Measurements from ENCODE around the gene POLR3GL. TPM values are rescaled to one million over a fixed set of nuclear protein-coding genes. Genes with fewer than 3 reads are reported as not detected.

The POLR3GL gene
- polyA plus RNA-seq, 1 donor (not counting 4 experiments of a cell fraction or from before 2014, with no cell fraction given) = 14.0 TPM

DNA sequence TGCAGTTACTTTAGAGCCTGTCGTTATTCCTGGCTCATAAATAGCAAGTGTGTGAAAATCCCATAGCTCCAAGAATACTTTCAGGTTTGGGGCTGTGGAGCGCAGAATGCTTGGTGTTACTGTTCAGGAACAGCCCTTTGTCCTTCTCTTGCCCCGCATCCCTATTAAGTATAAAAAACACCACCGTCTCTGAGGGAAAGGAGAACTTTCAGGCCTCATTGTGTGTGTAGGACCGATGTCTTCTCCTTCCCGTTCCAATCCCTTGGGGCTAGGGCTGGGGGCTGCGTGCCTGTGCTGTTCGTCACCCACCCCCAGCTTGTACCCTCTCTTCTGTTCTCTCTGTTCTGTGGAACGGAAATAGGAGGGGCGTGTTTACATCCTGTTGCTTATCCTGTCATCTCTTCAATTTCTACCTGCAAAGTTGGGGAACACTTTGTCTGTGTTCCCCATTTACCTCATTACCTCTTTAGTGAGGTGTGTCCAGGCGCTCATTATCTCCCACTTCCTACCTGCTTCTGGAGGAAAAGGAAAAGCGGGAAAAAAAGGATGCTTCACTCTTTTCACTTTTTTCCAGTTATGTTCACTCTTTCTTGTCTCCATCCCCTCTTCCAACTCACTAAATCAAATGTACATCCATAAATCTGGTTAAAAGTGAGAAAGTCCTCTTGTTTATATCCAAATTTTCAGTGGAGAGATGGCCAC, 32.7 kb downstream of the POLR3GL start:
- Histone ChIP-seq H3K4me2 (ENCODE audit: control insufficient read depth, extremely low read depth, insufficient read depth, low read depth, low read length) (peak overlapping the region; percentile 97), H3K4me3 (ENCODE audit: control insufficient read depth in 2 of 3, extremely low read depth in 1 of 3, insufficient read depth in 2 of 3, low read depth in 1 of 3, low read length in 3 of 3) (peak overlapping the region; percentile 57 to 96 (median 93)), H3K79me2 (ENCODE audit: control insufficient read depth, insufficient read depth, low read length) (peaks cover 8% of the 10 kb centered on the region), H3K27ac (ENCODE audit: control insufficient read depth, insufficient read depth, low read length) (peak overlapping the region; percentile 95), H3K9ac (ENCODE audit: control insufficient read depth, extremely low read depth, insufficient read depth, low read length) (peak overlapping the region; percentile 79), H3K4me1 (ENCODE audit: control insufficient read depth, extremely low read depth, insufficient read depth, low read length) (peaks cover 55% of the 10 kb centered on the region), H3K27me3 (ENCODE audit: control insufficient read depth, extremely low read depth, insufficient read depth, low read length) (no peaks in the 10 kb centered on the region), H3K9me3 (ENCODE audit: control insufficient read depth, low read depth, low read length) (no peaks in the 10 kb centered on the region), H2AFZ (ENCODE audit: control insufficient read depth, low read length) (peak overlapping the region; percentile 24), H3K36me3 (ENCODE audit: control insufficient read depth in 2 of 2, extremely low read depth in 1 of 2, insufficient read depth in 2 of 2, low read length in 2 of 2) (peaks cover 13 to 18% of the 10 kb centered on the region in 2 experiments), H4K20me1 (ENCODE audit: control insufficient read depth, extremely low read depth, insufficient read depth, low read length) (no peaks in the 10 kb centered on the region), H3K9me1 (ENCODE audit: control insufficient read depth, extremely low read depth, insufficient read depth, low read length) (no peaks in the 10 kb centered on the region)
- FAIRE-seq = no peak
- TF ChIP-seq, protein P1, sequence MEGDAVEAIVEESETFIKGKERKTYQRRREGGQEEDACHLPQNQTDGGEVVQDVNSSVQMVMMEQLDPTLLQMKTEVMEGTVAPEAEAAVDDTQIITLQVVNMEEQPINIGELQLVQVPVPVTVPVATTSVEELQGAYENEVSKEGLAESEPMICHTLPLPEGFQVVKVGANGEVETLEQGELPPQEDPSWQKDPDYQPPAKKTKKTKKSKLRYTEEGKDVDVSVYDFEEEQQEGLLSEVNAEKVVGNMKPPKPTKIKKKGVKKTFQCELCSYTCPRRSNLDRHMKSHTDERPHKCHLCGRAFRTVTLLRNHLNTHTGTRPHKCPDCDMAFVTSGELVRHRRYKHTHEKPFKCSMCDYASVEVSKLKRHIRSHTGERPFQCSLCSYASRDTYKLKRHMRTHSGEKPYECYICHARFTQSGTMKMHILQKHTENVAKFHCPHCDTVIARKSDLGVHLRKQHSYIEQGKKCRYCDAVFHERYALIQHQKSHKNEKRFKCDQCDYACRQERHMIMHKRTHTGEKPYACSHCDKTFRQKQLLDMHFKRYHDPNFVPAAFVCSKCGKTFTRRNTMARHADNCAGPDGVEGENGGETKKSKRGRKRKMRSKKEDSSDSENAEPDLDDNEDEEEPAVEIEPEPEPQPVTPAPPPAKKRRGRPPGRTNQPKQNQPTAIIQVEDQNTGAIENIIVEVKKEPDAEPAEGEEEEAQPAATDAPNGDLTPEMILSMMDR (optimal IDR thresholded peaks at IDR 0.05 in 1 of 3, IDR thresholded peaks at IDR 0.05 in 1 of 3, conservative IDR thresholded peaks at IDR 0.05 in 1 of 3; ENCODE audit: extremely low read depth in 1 of 3, insufficient read depth in 2 of 3, low read length in 3 of 3) = no peak
- TF ChIP-seq EZH2 (IDR thresholded peaks at IDR 0.05; ENCODE audit: low read length) = no peak
- no peak for DNase-seq (ENCODE audit: low read depth, low spot score)
- dilution Hi-C loops (cut with MboI; ENCODE audit: extremely low pct_ligation_motif_present, low sequenced_read_pairs) = no loop called here

DNA sequence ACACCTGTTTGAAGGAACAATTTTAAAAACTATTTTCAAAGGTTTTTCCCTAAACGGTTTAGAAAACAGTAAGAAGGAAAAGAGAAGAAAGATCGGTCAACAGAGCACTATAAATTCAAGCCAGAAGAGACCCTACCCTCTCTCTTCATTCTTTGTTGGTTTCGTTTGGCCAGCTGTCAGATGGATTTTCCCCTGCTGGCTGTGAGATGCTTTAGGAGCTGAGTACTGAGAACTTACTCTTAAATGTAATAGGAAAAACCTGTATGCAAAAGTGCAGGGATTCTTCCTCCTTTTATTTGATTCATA, 33.2 kb downstream of the POLR3GL start:
- Histone ChIP-seq H3K9me3 (ENCODE audit: control insufficient read depth, low read depth, low read length) (no peaks in the 10 kb centered on the region), H3K36me3 (ENCODE audit: control insufficient read depth in 2 of 2, extremely low read depth in 1 of 2, insufficient read depth in 2 of 2, low read length in 2 of 2) (peaks cover 13 to 15% of the 10 kb centered on the region in 2 experiments), H2AFZ (ENCODE audit: control insufficient read depth, low read length) (no peak overlapping the region), H3K4me1 (ENCODE audit: control insufficient read depth, extremely low read depth, insufficient read depth, low read length) (peaks cover 55% of the 10 kb centered on the region), H3K9me1 (ENCODE audit: control insufficient read depth, extremely low read depth, insufficient read depth, low read length) (no peaks in the 10 kb centered on the region), H3K4me2 (ENCODE audit: control insufficient read depth, extremely low read depth, insufficient read depth, low read depth, low read length) (peak overlapping the region; percentile 97), H4K20me1 (ENCODE audit: control insufficient read depth, extremely low read depth, insufficient read depth, low read length) (no peaks in the 10 kb centered on the region), H3K79me2 (ENCODE audit: control insufficient read depth, insufficient read depth, low read length) (peaks cover 8% of the 10 kb centered on the region), H3K9ac (ENCODE audit: control insufficient read depth, extremely low read depth, insufficient read depth, low read length) (no peak overlapping the region), H3K27ac (ENCODE audit: control insufficient read depth, insufficient read depth, low read length) (peak overlapping the region; percentile 95), H3K4me3 (ENCODE audit: control insufficient read depth in 2 of 3, extremely low read depth in 1 of 3, insufficient read depth in 2 of 3, low read depth in 1 of 3, low read length in 3 of 3) (no peak overlapping the region), H3K27me3 (ENCODE audit: control insufficient read depth, extremely low read depth, insufficient read depth, low read length) (no peaks in the 10 kb centered on the region)
- DNase-seq (ENCODE audit: low read depth, low spot score) = no peak
- no peak for TF ChIP-seq EZH2 (IDR thresholded peaks at IDR 0.05; ENCODE audit: low read length)
- TF ChIP-seq, protein P1 (optimal IDR thresholded peaks at IDR 0.05 in 1 of 3, IDR thresholded peaks at IDR 0.05 in 1 of 3, conservative IDR thresholded peaks at IDR 0.05 in 1 of 3; ENCODE audit: extremely low read depth in 1 of 3, insufficient read depth in 2 of 3, low read length in 3 of 3) = no peak
- no peak for FAIRE-seq
- dilution Hi-C loops (cut with MboI; ENCODE audit: extremely low pct_ligation_motif_present, low sequenced_read_pairs) = no loop called here
